A549 treated with Hydrocortisone at 1 μM for 4 hours (cell line): ENCODE data around the gene HENMT1. TPM values are rescaled to one million over a fixed set of nuclear protein-coding genes. Genes with fewer than 3 reads are reported as not detected.

Experiments
- total RNA-seq: library from RNA; stranded (reverse); fragments of 200-300 nt; extraction: Qiagen RNA extraction; gene quantifications from 5 replicates; pipeline ENCODE4 v1.2.3, GENCODE V29; 2022

The HENMT1 gene
- total RNA-seq: 3.7 to 4.7 TPM (median 4.4 TPM) in 5 replicates

DNA sequence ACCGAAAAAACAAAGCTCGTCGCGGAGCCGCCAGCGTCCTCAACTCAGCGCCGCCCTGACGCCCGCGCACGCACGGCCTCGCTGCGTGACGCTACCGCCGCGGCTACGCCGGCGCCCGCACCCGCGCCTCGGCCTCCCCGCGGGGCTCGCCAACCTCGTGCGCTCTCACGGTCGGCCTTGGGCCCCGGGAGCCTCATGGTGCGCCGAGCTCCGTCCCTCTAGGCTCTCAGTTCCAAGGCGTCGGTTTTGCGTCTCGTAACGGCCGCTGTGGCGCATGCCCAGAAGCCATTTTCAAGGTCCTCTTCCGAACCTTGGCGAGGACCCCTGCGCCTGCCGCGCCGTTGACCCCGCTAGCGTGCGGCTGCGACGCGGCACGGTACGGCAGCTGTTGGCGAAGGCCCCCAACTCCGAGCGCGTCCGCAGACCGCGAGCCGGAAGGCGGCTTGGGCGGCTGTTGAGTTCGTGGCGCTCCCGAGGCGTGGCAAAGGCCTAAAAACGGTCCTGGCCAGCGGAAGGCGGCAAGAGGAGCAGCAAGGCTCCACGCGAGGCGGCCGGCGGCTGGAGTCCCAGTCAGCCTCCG, at the start of gene HENMT1:
TSS of gene HENMT1 (minus strand) at position 64 of the 580 bp plus-strand sequence. CDS start 1,209 bp downstream, outside the sequence.

DNA sequence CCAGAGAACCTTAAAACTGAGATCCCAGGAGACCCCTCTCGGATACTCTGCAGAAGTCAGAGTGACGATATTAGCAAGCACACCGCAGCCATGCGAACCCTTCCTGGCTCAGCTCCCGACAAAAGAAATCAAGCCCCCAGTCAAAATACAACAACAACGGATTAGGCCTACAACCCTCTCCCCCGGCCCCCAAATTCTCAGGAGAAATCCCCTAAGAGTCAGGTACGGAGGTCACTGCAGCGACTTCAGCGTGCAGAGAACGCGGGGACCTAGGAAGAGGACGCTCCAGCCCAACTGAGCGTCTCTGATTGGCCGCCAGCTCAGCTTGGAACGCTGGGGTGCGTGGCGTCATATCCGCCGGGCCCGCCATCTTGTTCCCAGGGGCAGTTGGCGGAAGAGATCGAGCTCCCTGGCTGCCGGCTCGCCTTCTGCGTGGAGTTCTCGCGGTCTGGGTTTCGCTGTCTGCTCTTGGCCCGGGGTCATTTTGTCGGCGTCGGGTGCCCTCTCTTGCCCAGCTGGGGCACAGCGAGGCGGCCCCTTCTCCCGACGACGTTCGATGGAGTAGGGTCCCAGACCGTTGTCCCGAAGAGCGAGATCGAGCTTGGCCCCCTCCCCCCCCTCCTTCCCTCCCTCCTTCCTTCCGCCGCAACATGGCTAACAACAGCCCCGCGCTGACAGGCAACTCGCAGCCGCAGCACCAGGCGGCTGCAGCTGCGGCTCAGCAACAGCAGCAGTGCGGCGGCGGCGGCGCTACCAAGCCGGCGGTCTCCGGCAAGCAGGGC, 31.2 kb upstream of the HENMT1 start, which contains the start of gene PRPF38B:
TSS of gene PRPF38B (plus strand) at position 369 of the 782 bp plus-strand sequence. CDS start at position 651, 282 bp downstream.

Other genes with a start within 250 kb of the HENMT1 start
- not detected in 5 replicates for gene NBPF6, start 210.8 kb downstream of the HENMT1 start, total RNA-seq
- gene EEIG2, start 101.0 kb downstream of the HENMT1 start, total RNA-seq: 3.5 to 6.8 TPM (median 5.1 TPM) in 5 replicates
- 18.1 to 23.7 TPM (median 19.8 TPM) in 5 replicates for gene PRPF38B, start 31.2 kb upstream of the HENMT1 start, total RNA-seq
- 0.02 to 0.07 TPM in 2 of 5 replicates, not detected in the others for gene FNDC7, start 51.8 kb upstream of the HENMT1 start, total RNA-seq
- gene STXBP3, start 85.6 kb upstream of the HENMT1 start, total RNA-seq: 16.8 to 26.9 TPM (median 17.9 TPM) in 5 replicates
- 0.75 to 2.5 TPM (median 1.5 TPM) in 5 replicates for gene AKNAD1, start 196.0 kb upstream of the HENMT1 start, total RNA-seq
- 15.6 to 27.5 TPM (median 21.2 TPM) in 5 replicates for gene GPSM2, start 215.9 kb upstream of the HENMT1 start, total RNA-seq